Measurements from ENCODE around the gene RASGRF1. TPM values are rescaled to one million over a fixed set of nuclear protein-coding genes. Genes with fewer than 3 reads are reported as not detected.

The RASGRF1 gene
- total and polyA plus RNA-seq, 2 experiments from 2014 or later, result 0.05 to 0.24 TPM

DNA sequence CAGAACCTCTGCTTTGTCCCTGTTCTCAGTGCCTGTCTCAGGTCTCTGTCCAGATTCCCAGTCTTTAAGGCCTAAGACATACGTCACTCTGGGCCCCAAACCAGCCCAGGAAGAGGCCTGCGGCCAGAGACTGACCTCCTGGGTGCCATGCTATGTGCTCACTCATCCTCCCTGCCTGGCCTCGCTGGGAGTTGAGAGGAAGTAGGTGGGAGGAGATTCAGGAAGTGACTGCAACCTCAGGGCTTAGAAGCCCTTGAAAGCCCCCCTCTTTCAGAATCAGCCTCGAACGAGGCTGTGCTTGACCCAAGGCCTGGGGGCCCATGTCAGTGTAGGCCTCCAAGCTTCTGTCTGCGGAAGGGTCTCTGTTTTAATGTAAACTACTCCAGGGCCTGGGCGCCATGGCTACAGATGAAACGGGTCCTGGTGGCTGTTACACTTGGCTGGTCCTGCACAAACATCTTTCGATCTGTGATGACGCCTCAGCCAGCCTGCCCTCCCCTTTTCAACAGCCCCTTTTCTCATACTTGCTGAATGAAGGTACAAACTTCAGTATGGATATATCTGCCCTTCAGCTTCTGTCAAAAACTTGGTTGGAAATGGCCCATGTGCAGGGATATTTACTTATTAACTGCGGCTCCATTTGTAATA lies 11.7 kb downstream of the RASGRF1 start (continued):
- TF ChIP-seq REST (IDR thresholded peaks at IDR 0.05; ENCODE audit: unreplicated experiment) (no peak), JUNB (IDR thresholded peaks at IDR 0.05; ENCODE audit: unreplicated experiment) (no peak), STAT1 (IDR thresholded peaks at IDR 0.05; ENCODE audit: unreplicated experiment) (no peak)

DNA sequence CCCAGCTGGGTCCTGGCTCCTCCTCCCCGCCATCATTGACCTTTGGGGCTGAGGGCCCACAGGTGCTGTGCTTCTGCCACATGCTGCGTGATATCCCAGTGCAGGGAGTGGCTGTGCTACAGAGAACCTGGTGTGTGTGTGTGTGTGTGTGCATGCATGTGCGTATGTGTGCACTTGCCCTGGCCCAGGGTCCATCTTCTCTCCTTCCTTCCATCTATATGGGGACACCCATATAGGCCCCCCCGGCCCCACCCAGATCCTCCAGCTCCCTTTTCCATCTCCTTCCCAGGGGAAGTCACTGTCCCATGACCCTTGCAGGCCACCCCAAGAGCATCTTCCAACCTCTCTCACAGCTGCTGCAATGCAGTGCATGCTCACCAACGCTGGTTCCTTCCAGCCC lies 12.6 kb downstream of the RASGRF1 start:
- Histone ChIP-seq H3F3A (replicated peaks; ENCODE audit: low read depth) (no peaks in the 10 kb centered on the region), H3K79me2 (replicated peaks; ENCODE audit: insufficient read depth) (no peaks in the 10 kb centered on the region), H3K36me3 (ENCODE audit: insufficient read depth) (no peaks in the 10 kb centered on the region), H3K4me3 (no peak overlapping the region), H3K27me3 (ENCODE audit: insufficient read depth) (no peaks in the 10 kb centered on the region), H3K27ac (ENCODE audit: low read depth) (no peak overlapping the region), H4K20me1 (replicated peaks; ENCODE audit: insufficient read depth) (no peaks in the 10 kb centered on the region), H3K4me1 (ENCODE audit: insufficient read depth) (no peaks in the 10 kb centered on the region), H3K4me2 (no peak overlapping the region), H2AFZ (no peak overlapping the region), H3K9me2 (ENCODE audit: insufficient read depth) (no peaks in the 10 kb centered on the region)
- H3K9me3 Mint-ChIP-seq, result no peaks in the 10 kb centered on the region; the same call in 2 of the 3 replicates
- H3K27ac Mint-ChIP-seq, result no peak overlapping the region
- DNase-seq (ENCODE audit: low spot score), result no peak
- H3K36me3 Mint-ChIP-seq (ENCODE audit: low read depth), result no peaks in the 10 kb centered on the region
- H3K27me3 Mint-ChIP-seq (ENCODE audit: insufficient read depth, low read depth, poor library complexity), result peaks cover 4% of the 10 kb centered on the region
- H3K4me3 Mint-ChIP-seq, result no peak overlapping the region
- H3K4me1 Mint-ChIP-seq, result peaks cover 2% of the 10 kb centered on the region; the same call in 1 of the 3 replicates
- no peak for ATAC-seq
- TF ChIP-seq CREB1 (CRISPR knock-in tag; IDR thresholded peaks at IDR 0.05; ENCODE audit: low read depth) (no peak), JUNB (IDR thresholded peaks at IDR 0.05; ENCODE audit: unreplicated experiment) (no peak), REST (IDR thresholded peaks at IDR 0.05; ENCODE audit: unreplicated experiment) (no peak), EZH2phosphoT487 (IDR thresholded peaks at IDR 0.05; ENCODE audit: unreplicated experiment) (no peak), ZNF114 (CRISPR knock-in tag; IDR thresholded peaks at IDR 0.05) (no peak), CTCF (conservative IDR thresholded peaks at IDR 0.05; ENCODE audit: low read depth in 2 of 2) (no peak), POLR2AphosphoS5 (IDR thresholded peaks at IDR 0.05; ENCODE audit: low read depth) (no peak)
- TF ChIP-seq, protein P1, sequence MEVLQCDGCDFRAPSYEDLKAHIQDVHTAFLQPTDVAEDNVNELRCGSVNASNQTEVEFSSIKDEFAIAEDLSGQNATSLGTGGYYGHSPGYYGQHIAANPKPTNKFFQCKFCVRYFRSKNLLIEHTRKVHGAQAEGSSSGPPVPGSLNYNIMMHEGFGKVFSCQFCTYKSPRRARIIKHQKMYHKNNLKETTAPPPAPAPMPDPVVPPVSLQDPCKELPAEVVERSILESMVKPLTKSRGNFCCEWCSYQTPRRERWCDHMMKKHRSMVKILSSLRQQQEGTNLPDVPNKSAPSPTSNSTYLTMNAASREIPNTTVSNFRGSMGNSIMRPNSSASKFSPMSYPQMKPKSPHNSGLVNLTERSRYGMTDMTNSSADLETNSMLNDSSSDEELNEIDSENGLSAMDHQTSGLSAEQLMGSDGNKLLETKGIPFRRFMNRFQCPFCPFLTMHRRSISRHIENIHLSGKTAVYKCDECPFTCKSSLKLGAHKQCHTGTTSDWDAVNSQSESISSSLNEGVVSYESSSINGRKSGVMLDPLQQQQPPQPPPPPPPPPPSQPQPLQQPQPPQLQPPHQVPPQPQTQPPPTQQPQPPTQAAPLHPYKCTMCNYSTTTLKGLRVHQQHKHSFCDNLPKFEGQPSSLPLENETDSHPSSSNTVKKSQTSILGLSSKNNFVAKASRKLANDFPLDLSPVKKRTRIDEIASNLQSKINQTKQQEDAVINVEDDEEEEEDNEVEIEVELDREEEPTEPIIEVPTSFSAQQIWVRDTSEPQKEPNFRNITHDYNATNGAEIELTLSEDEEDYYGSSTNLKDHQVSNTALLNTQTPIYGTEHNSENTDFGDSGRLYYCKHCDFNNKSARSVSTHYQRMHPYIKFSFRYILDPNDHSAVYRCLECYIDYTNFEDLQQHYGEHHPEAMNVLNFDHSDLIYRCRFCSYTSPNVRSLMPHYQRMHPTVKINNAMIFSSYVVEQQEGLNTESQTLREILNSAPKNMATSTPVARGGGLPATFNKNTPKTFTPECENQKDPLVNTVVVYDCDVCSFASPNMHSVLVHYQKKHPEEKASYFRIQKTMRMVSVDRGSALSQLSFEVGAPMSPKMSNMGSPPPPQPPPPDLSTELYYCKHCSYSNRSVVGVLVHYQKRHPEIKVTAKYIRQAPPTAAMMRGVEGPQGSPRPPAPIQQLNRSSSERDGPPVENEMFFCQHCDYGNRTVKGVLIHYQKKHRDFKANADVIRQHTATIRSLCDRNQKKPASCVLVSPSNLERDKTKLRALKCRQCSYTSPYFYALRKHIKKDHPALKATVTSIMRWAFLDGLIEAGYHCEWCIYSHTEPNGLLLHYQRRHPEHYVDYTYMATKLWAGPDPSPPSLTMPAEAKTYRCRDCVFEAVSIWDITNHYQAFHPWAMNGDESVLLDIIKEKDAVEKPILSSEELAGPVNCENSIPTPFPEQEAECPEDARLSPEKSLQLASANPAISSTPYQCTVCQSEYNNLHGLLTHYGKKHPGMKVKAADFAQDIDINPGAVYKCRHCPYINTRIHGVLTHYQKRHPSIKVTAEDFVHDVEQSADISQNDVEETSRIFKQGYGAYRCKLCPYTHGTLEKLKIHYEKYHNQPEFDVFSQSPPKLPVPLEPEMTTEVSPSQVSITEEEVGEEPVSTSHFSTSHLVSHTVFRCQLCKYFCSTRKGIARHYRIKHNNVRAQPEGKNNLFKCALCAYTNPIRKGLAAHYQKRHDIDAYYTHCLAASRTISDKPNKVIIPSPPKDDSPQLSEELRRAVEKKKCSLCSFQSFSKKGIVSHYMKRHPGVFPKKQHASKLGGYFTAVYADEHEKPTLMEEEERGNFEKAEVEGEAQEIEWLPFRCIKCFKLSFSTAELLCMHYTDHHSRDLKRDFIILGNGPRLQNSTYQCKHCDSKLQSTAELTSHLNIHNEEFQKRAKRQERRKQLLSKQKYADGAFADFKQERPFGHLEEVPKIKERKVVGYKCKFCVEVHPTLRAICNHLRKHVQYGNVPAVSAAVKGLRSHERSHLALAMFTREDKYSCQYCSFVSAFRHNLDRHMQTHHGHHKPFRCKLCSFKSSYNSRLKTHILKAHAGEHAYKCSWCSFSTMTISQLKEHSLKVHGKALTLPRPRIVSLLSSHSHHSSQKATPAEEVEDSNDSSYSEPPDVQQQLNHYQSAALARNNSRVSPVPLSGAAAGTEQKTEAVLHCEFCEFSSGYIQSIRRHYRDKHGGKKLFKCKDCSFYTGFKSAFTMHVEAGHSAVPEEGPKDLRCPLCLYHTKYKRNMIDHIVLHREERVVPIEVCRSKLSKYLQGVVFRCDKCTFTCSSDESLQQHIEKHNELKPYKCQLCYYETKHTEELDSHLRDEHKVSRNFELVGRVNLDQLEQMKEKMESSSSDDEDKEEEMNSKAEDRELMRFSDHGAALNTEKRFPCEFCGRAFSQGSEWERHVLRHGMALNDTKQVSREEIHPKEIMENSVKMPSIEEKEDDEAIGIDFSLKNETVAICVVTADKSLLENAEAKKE (CRISPR knock-in tag; IDR thresholded peaks at IDR 0.05), result no peak

Measured in GM23338 (cell line).